ENCODE measurements around the gene ATL3. TPM values are rescaled to one million over a fixed set of nuclear protein-coding genes. Genes with fewer than 3 reads are reported as not detected.

The ATL3 gene
- 10 to 100 TPM; 47.5 to 87.9 (median 61.5) TPM for total RNA-seq
- long read RNA-seq, donor 1, full-length matches to known transcripts = 27 of 42 reads
- long read RNA-seq, donor 1, partial matches to known transcripts = 6 of 42 reads
- long read RNA-seq, donor 1, other reads (novel, unspliced or antisense) = 9 of 42 reads
- long read RNA-seq, donor 2, full-length matches to known transcripts = 25 of 32 reads
- long read RNA-seq, donor 2, partial matches to known transcripts = 2 of 32 reads
- long read RNA-seq, donor 2, other reads (novel, unspliced or antisense) = 5 of 32 reads

- Histone ChIP-seq H3K9me3 (no peaks in the 10 kb centered on the region), H3K4me1 (ENCODE audit: low read depth) (peaks cover 28% of the 10 kb centered on the region), H3K36me3 (ENCODE audit: low read depth) (no peaks in the 10 kb centered on the region), H3K4me3 (peak within 1 kb of the TSS; percentile 84)
- intact Hi-C loops (cut with DNase I, micrococcal nuclease) = no loop called here
- TF ChIP-seq CTCF (IDR thresholded peaks at IDR 0.05) = no peak
- peak; percentile 95 for ATAC-seq
- DNase-seq = peak; percentile 98 to 99 (median 98)
These were observed at the start of gene ATL3 for GRCh38 chr11:63671322-63672155. TSS of gene ATL3 (minus strand) at chr11:63671376. CDS start at chr11:63671335, 41 bp downstream.

- TF ChIP-seq CTCF (IDR thresholded peaks at IDR 0.05) = no peak
- no peak for DNase-seq
- Histone ChIP-seq H3K9me3 (no peaks in the 10 kb centered on the region), H3K4me3 (no peak overlapping the region), H3K4me1 (ENCODE audit: low read depth) (no peaks in the 10 kb centered on the region), H3K36me3 (ENCODE audit: low read depth) (no peaks in the 10 kb centered on the region)
- intact Hi-C loops (cut with DNase I, micrococcal nuclease) = no loop called here
- ATAC-seq = no peak
These were observed 49.4 kb upstream of the ATL3 start for GRCh38 chr11:63720611-63721010.

GRCh38 chr11:63719987-63720386 lies 48.8 kb upstream of the ATL3 start:
- DNase-seq = no peak
- intact Hi-C loops (cut with DNase I, micrococcal nuclease) = no loop called here
- TF ChIP-seq CTCF (IDR thresholded peaks at IDR 0.05) = no peak
- no peaks in the 10 kb centered on the region for H3K36me3 ChIP-seq (ENCODE audit: low read depth)
- H3K9me3 ChIP-seq = no peaks in the 10 kb centered on the region
- no peaks in the 10 kb centered on the region for H3K4me1 ChIP-seq (ENCODE audit: low read depth)
- no peak overlapping the region for H3K4me3 ChIP-seq
- ATAC-seq = no peak

- Histone ChIP-seq H3K9me3 (no peaks in the 10 kb centered on the region), H3K4me1 (ENCODE audit: low read depth) (no peaks in the 10 kb centered on the region), H3K36me3 (ENCODE audit: low read depth) (no peaks in the 10 kb centered on the region), H3K4me3 (no peak overlapping the region)
- DNase-seq = no peak
- TF ChIP-seq CTCF (IDR thresholded peaks at IDR 0.05) = no peak
- no peak for ATAC-seq
- intact Hi-C loops (cut with DNase I, micrococcal nuclease) = no loop called here
These were observed 47.8 kb upstream of the ATL3 start for GRCh38 chr11:63719001-63719400.

- no peak for TF ChIP-seq CTCF (IDR thresholded peaks at IDR 0.05)
- Histone ChIP-seq H3K36me3 (ENCODE audit: low read depth) (no peaks in the 10 kb centered on the region), H3K4me3 (no peak overlapping the region), H3K4me1 (ENCODE audit: low read depth) (peaks cover 1% of the 10 kb centered on the region), H3K9me3 (no peaks in the 10 kb centered on the region)
- DNase-seq (no peak), ATAC-seq (no peak)
- intact Hi-C loops (cut with DNase I, micrococcal nuclease) = no loop called here
These were observed 44.9 kb upstream of the ATL3 start for GRCh38 chr11:63716046-63716445.
